Measurements from ENCODE around the gene HCN3. TPM values are rescaled to one million over a fixed set of nuclear protein-coding genes. Genes with fewer than 3 reads are reported as not detected.

HCN3 gene
- total RNA-seq, 1 experiment from 2014 or later: 7.3 TPM

- TF ChIP-seq AFF4 (CRISPR knock-in tag; IDR thresholded peaks at IDR 0.05; ENCODE audit: borderline replicate concordance) (no peak), ZBTB43 (CRISPR knock-in tag; IDR thresholded peaks at IDR 0.05) (no peak; the same call in 1 of the 2 replicates), TP53 (CRISPR knock-in tag; IDR thresholded peaks at IDR 0.05) (0 out of 2 replicates have a peak, but pooled peaks have one; percentile 57), ELF4 (CRISPR knock-in tag; IDR thresholded peaks at IDR 0.05; ENCODE audit: low read depth) (no peak), CREB1 (CRISPR knock-in tag; IDR thresholded peaks at IDR 0.05) (no peak), SP1 (CRISPR knock-in tag; conservative IDR thresholded peaks at IDR 0.05) (peak; percentile 37; the same call in 1 of the 2 replicates), AR (CRISPR knock-in tag; IDR thresholded peaks at IDR 0.05) (no peak), FOXK1 (CRISPR knock-in tag; IDR thresholded peaks at IDR 0.05) (no peak), ZNF532 (CRISPR knock-in tag; IDR thresholded peaks at IDR 0.05; ENCODE audit: borderline replicate concordance) (no peak)
Observed at GRCh38 chr1:155322953-155323728, 45.9 kb downstream of the HCN3 start (continued).

GRCh38 chr1:155323729-155324036, 46.4 kb downstream of the HCN3 start:
- ChIA-PET CTCF (interaction anchor here (0.6 to 9.9 kb wide), 35 partner anchors 8 to 1906 kb away, joined by 3 to 204 read pairs (median 6); partner anchors contain the start of genes CLK2, ENTREP3, FDPS and HCN3), POLR2A (interaction anchor here (0.6 to 2.5 kb wide), 6 partner anchors 15 to 117 kb away, joined by 3 to 13 read pairs (median 4); partner anchors contain the start of genes CLK2 and FDPS)
- DNase-seq (ENCODE audit: low spot score) (peak; percentile 86), ATAC-seq (peak; percentile 27)
- peaks cover 16% of the 10 kb centered on the region for H3K36me3 Mint-ChIP-seq
- H3K9me3 Mint-ChIP-seq: no peaks in the 10 kb centered on the region
- peak overlapping the region; percentile 65; the same call in 1 of the 2 replicates for H3K27ac Mint-ChIP-seq
- H3K27me3 Mint-ChIP-seq (ENCODE audit: low read depth): peaks cover 6% of the 10 kb centered on the region
- H3K4me3 Mint-ChIP-seq: peak overlapping the region; percentile 91
- TF ChIP-seq CBFB (CRISPR knock-in tag; IDR thresholded peaks at IDR 0.05; ENCODE audit: low read depth) (peak; percentile 43; the same call in 1 of the 2 replicates), IRF2 (CRISPR knock-in tag; IDR thresholded peaks at IDR 0.05; ENCODE audit: borderline replicate concordance, low read depth) (no peak)
- peaks cover 41% of the 10 kb centered on the region for H3K4me1 Mint-ChIP-seq
